Testis (tissue), 2 donors: ENCODE data around the gene CCL13.

Source experiments
- CTCF ChIP-seq, 3 experiments: fragments of 450-650 bp in 2 of 3; fragments of 200-600 bp in 1 of 3; sonication (generic) in 1 of 3; IDR thresholded peaks; one replicate each; pipeline ENCODE4 v1.5.1; 2016 to 2019; ENCODE audit warnings: antibody characterized with exemption in 3 of 3, mild to moderate bottlenecking in 2 of 3, moderate library complexity in 1 of 3
- POLR2A ChIP-seq: fragments of 450-650 bp; IDR thresholded peaks from one replicate; pipeline ENCODE4 v1.6.1; 2017; ENCODE audit warnings: antibody characterized with exemption, mild to moderate bottlenecking, moderate library complexity

DNA sequence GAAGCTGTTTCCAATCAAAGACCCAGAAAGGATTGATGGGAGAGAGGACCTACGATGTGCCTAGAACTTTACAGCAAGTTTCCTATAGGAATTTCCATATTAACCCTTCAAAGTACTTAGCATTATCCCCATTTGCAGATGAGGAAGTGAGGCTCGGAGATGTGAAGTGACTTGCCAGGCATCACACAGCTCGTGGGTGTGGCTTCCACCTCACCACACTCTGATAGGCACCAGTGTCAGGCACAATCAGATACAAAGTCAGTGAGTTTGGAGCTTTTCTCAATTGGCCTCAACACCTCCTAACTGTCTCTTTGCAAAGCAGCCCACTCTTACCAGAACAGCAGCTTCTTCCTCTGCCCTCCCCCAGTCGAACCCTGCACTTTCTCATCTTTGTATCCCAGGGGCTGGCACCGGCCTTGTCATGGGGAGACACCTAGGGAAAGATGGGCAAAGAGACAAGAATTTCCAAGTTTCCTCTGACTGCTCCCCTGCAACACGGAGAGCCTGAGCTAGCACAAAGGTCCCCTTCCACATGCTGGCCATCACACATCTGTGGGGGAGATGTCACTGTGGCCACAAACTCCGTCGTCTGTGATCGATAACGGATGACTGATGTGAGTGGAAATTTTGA, 44.1 kb downstream of the CCL13 start:
- TF ChIP-seq CTCF (IDR thresholded peaks at IDR 0.05) (no peak), POLR2A (no peak)
